ENCODE data around the gene CX3CR1.

Gene CX3CR1

DNA sequence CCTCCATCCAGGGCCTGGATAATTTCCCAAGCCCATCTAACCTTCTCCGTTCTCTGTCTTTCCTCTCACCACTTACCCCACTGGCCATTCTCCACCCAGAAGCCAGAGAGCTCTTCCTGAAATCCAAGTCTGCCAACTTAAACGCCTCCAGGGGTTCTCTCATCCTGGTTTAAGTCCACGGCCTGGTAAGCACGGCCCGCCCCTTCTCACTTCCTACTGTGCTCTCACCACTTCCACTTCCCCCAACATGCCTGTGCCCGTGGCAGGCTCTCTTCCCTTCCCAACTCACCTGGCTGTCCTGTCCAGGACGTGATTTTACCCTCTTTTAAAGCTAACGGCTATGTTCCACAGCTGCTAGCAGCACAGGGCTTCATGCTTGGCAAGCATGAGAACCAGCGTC, 1.7 kb upstream of the CX3CR1 start:
- H3K4me3 ChIP-seq (ENCODE audit: low read length): no peak overlapping the region
- H3K36me3 ChIP-seq (ENCODE audit: control insufficient read depth, low read length): no peaks in the 10 kb centered on the region
- H4K20me1 ChIP-seq (ENCODE audit: control insufficient read depth, insufficient read depth, low read depth, low read length): no peaks in the 10 kb centered on the region
- TF ChIP-seq EZH2phosphoT487 (IDR thresholded peaks at IDR 0.05; ENCODE audit: borderline replicate concordance, low read length): no peak
- TF ChIP-seq, protein P1, sequence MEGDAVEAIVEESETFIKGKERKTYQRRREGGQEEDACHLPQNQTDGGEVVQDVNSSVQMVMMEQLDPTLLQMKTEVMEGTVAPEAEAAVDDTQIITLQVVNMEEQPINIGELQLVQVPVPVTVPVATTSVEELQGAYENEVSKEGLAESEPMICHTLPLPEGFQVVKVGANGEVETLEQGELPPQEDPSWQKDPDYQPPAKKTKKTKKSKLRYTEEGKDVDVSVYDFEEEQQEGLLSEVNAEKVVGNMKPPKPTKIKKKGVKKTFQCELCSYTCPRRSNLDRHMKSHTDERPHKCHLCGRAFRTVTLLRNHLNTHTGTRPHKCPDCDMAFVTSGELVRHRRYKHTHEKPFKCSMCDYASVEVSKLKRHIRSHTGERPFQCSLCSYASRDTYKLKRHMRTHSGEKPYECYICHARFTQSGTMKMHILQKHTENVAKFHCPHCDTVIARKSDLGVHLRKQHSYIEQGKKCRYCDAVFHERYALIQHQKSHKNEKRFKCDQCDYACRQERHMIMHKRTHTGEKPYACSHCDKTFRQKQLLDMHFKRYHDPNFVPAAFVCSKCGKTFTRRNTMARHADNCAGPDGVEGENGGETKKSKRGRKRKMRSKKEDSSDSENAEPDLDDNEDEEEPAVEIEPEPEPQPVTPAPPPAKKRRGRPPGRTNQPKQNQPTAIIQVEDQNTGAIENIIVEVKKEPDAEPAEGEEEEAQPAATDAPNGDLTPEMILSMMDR (IDR thresholded peaks at IDR 0.05; ENCODE audit: low read depth, low read length, poor library complexity, severe bottlenecking): no peak
- no peaks in the 10 kb centered on the region for H3K9me2 ChIP-seq (replicated peaks; ENCODE audit: control insufficient read depth, low read length)
- no peaks in the 10 kb centered on the region for H3F3A ChIP-seq (ENCODE audit: control insufficient read depth, insufficient read depth)
- H3K4me2 ChIP-seq (ENCODE audit: low read length): no peak overlapping the region
- H3K27ac ChIP-seq (ENCODE audit: low read depth, low read length): no peak overlapping the region
- peaks cover 10% of the 10 kb centered on the region; the same call in 1 of the 2 replicates for H3K4me1 ChIP-seq (ENCODE audit: control insufficient read depth, low read length)
- no peaks in the 10 kb centered on the region for H3K9me3 ChIP-seq (ENCODE audit: control insufficient read depth, insufficient read depth, low read length)
- no peaks in the 10 kb centered on the region for H3K27me3 ChIP-seq (ENCODE audit: control insufficient read depth, low read length)
- H3K79me2 ChIP-seq (ENCODE audit: control insufficient read depth, low read length): no peaks in the 10 kb centered on the region

DNA sequence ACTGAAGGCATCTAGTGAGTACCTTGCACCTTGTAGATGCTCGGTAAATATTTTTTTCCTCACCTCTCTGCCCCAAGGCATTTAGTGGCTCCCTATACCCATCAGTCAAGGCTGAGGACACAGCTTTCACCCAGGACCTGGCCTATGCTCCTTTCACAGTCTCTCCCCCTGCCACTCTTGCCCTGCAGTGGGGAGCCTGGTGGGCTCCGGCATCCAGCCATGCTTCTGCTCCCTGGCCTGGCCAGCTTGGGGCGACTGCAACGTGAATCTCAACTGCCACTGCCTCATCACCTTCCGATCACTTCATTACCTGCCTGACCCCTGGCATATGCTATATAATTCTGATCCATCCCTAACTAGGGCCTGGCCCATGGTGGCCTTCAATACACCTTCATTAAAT, 735 bp upstream of the CX3CR1 start:
- Histone ChIP-seq H3K79me2 (ENCODE audit: control insufficient read depth, low read length) (no peaks in the 10 kb centered on the region), H3K27me3 (ENCODE audit: control insufficient read depth, low read length) (no peaks in the 10 kb centered on the region), H3K4me1 (ENCODE audit: control insufficient read depth, low read length) (peaks cover 10% of the 10 kb centered on the region; the same call in 1 of the 2 replicates), H4K20me1 (ENCODE audit: control insufficient read depth, insufficient read depth, low read depth, low read length) (no peaks in the 10 kb centered on the region), H3K4me2 (ENCODE audit: low read length) (no peak overlapping the region), H3K9me2 (replicated peaks; ENCODE audit: control insufficient read depth, low read length) (no peaks in the 10 kb centered on the region), H3K27ac (ENCODE audit: low read depth, low read length) (no peak overlapping the region), H3K4me3 (ENCODE audit: low read length) (no peak overlapping the region), H3F3A (ENCODE audit: control insufficient read depth, insufficient read depth) (no peaks in the 10 kb centered on the region), H3K36me3 (ENCODE audit: control insufficient read depth, low read length) (no peaks in the 10 kb centered on the region), H3K9me3 (ENCODE audit: control insufficient read depth, insufficient read depth, low read length) (no peaks in the 10 kb centered on the region)
- no peak for TF ChIP-seq EZH2phosphoT487 (IDR thresholded peaks at IDR 0.05; ENCODE audit: borderline replicate concordance, low read length)
- TF ChIP-seq, protein P1 (IDR thresholded peaks at IDR 0.05; ENCODE audit: low read depth, low read length, poor library complexity, severe bottlenecking): no peak

DNA sequence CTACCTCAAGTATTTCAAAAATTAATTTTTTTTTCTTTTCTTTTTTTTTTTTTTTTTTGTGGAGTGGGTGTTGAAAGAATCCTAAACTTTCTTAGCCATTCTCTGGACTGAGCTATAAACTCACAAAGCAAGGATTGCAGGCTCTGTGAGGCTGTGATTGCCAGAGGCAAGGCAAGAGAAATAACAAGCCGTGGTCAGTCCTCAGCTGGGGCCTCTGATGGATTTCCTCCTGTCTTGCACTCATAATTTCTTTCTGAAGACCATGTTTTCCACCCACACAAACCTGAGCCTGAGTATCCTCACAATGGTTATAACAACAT, 1.3 kb downstream of the CX3CR1 start:
- Histone ChIP-seq H3K4me3 (ENCODE audit: low read length) (no peak overlapping the region), H3K27ac (ENCODE audit: low read depth, low read length) (no peak overlapping the region), H3K9me3 (ENCODE audit: control insufficient read depth, insufficient read depth, low read length) (no peaks in the 10 kb centered on the region), H3F3A (ENCODE audit: control insufficient read depth, insufficient read depth) (no peaks in the 10 kb centered on the region), H3K79me2 (ENCODE audit: control insufficient read depth, low read length) (no peaks in the 10 kb centered on the region), H3K27me3 (ENCODE audit: control insufficient read depth, low read length) (no peaks in the 10 kb centered on the region), H3K36me3 (ENCODE audit: control insufficient read depth, low read length) (no peaks in the 10 kb centered on the region), H3K4me2 (ENCODE audit: low read length) (no peak overlapping the region), H4K20me1 (ENCODE audit: control insufficient read depth, insufficient read depth, low read depth, low read length) (no peaks in the 10 kb centered on the region), H3K4me1 (ENCODE audit: control insufficient read depth, low read length) (peaks cover 10% of the 10 kb centered on the region; the same call in 1 of the 2 replicates), H3K9me2 (replicated peaks; ENCODE audit: control insufficient read depth, low read length) (no peaks in the 10 kb centered on the region)
- TF ChIP-seq EZH2phosphoT487 (IDR thresholded peaks at IDR 0.05; ENCODE audit: borderline replicate concordance, low read length): no peak
- TF ChIP-seq, protein P1 (IDR thresholded peaks at IDR 0.05; ENCODE audit: low read depth, low read length, poor library complexity, severe bottlenecking): no peak
